Stimulated activated CD8-positive, alpha-beta memory T cell treated with anti-CD3 and anti-CD28 coated beads, Interleukin-12 subunit alpha, Interleukin-12 subunit beta, amount 100 ng/mL, for 1 hour (primary cell): ENCODE results near the gene KNCN.

Source experiments
- DNase-seq: peaks from one replicate; pipeline ENCODE4 v3.0.0-alpha.2; 2020; ENCODE audit warnings: low read depth

The KNCN gene

GRCh38 chr1:46543761-46544560 is 7.5 kb downstream of the KNCN start:
- DNase-seq, result no peak

GRCh38 chr1:46543382-46543760 is 8.1 kb downstream of the KNCN start:
- no peak for DNase-seq

GRCh38 chr1:46539972-46540371 is 11.5 kb downstream of the KNCN start:
- DNase-seq, result no peak

- DNase-seq, result no peak
These were observed 13.3 kb downstream of the KNCN start for GRCh38 chr1:46538147-46538546.

GRCh38 chr1:46537651-46538050 is 13.8 kb downstream of the KNCN start:
- no peak for DNase-seq

- DNase-seq, result no peak
These were observed 14.9 kb downstream of the KNCN start for GRCh38 chr1:46536527-46536926.

GRCh38 chr1:46535063-46535462 is 16.4 kb downstream of the KNCN start:
- DNase-seq, result no peak

GRCh38 chr1:46533179-46533864 is 18.1 kb downstream of the KNCN start:
- no peak for DNase-seq

GRCh38 chr1:46532498-46533178 is 18.8 kb downstream of the KNCN start:
- DNase-seq, result peak; percentile 57

- DNase-seq, result no peak
These were observed 19.4 kb downstream of the KNCN start for GRCh38 chr1:46532095-46532494.

GRCh38 chr1:46530791-46531409 is 20.5 kb downstream of the KNCN start:
- no peak for DNase-seq

- DNase-seq, result no peak
These were observed 21.1 kb downstream of the KNCN start for GRCh38 chr1:46530311-46530710.

GRCh38 chr1:46529031-46529630 is 22.3 kb downstream of the KNCN start:
- no peak for DNase-seq

GRCh38 chr1:46528297-46528955 is 23.0 kb downstream of the KNCN start:
- DNase-seq, result no peak

GRCh38 chr1:46527474-46528296 is 23.8 kb downstream of the KNCN start:
- DNase-seq, result peak; percentile 47

- no peak for DNase-seq
These were observed 24.7 kb downstream of the KNCN start for GRCh38 chr1:46526691-46527291.

- DNase-seq, result no peak
These were observed 25.3 kb downstream of the KNCN start for GRCh38 chr1:46526013-46526690.

GRCh38 chr1:46525253-46525983 is 26.0 kb downstream of the KNCN start:
- DNase-seq, result no peak

- DNase-seq, result no peak
These were observed 26.6 kb downstream of the KNCN start for GRCh38 chr1:46524843-46525242.
